Measurements from ENCODE around the gene PTDSS2. TPM values are rescaled to one million over a fixed set of nuclear protein-coding genes. Genes with fewer than 3 reads are reported as not detected.

Gene PTDSS2
- total and polyA plus RNA-seq, 2 of the 13 experiments (the other 11 are each of a cell fraction or from before 2014, with no cell fraction given): 21.7 to 26.4 TPM

GRCh38 chr11:473415-473814 lies 23.3 kb downstream of the PTDSS2 start:
- 95% methylated on average over 9 of the region's 19 CpGs for WGBS (ENCODE audit: low lambda C conversion rate)
- no peak for TF ChIP-seq SP2 (CRISPR knock-in tag; IDR thresholded peaks at IDR 0.05)
- TF ChIP-seq ZFP62 (CRISPR knock-in tag; IDR thresholded peaks at IDR 0.05): no peak
- TF ChIP-seq PBX2 (CRISPR knock-in tag; IDR thresholded peaks at IDR 0.05): no peak
- TF ChIP-seq ATF2 (CRISPR knock-in tag; IDR thresholded peaks at IDR 0.05): no peak
- TF ChIP-seq ATRX (CRISPR knock-in tag; IDR thresholded peaks at IDR 0.05; ENCODE audit: borderline replicate concordance): no peak
- no peak for TF ChIP-seq ZNF34 (CRISPR knock-in tag; IDR thresholded peaks at IDR 0.05; ENCODE audit: borderline replicate concordance)
- TF ChIP-seq TP53 (CRISPR knock-in tag; conservative IDR thresholded peaks at IDR 0.05): no peak
- TF ChIP-seq SIN3A (IDR thresholded peaks at IDR 0.05; ENCODE audit: borderline replicate concordance, low read depth, low read length): no peak
- no peak for TF ChIP-seq ZNF549 (CRISPR knock-in tag; IDR thresholded peaks at IDR 0.05)
- no peak for TF ChIP-seq SMAD9 (CRISPR knock-in tag; IDR thresholded peaks at IDR 0.05)
- TF ChIP-seq PRDM10 (CRISPR knock-in tag; IDR thresholded peaks at IDR 0.05; ENCODE audit: low read depth): no peak
- TF ChIP-seq ZNF574 (CRISPR knock-in tag; IDR thresholded peaks at IDR 0.05): no peak
- no peak for TF ChIP-seq TERF1 (CRISPR knock-in tag; IDR thresholded peaks at IDR 0.05)
- TF ChIP-seq GATAD1 (CRISPR knock-in tag; IDR thresholded peaks at IDR 0.05): no peak
- TF ChIP-seq NFE2 (CRISPR knock-in tag; IDR thresholded peaks at IDR 0.05): no peak
- DNase-seq (ENCODE audit: low spot score) (no peak), ATAC-seq (no peak), FAIRE-seq (no peak)
- Histone ChIP-seq H4K20me1 (ENCODE audit: insufficient read depth, low read length) (no peaks in the 10 kb centered on the region), H3K27ac (ENCODE audit: extremely low read length, insufficient read depth, low read length) (no peak overlapping the region), H3K9ac (ENCODE audit: insufficient read depth, low read depth, low read length) (no peak overlapping the region), H3K4me1 (ENCODE audit: insufficient read depth, low read length) (peaks cover 19% of the 10 kb centered on the region), H3K79me2 (ENCODE audit: insufficient read depth, low read length) (peaks cover 15% of the 10 kb centered on the region), H3K4me2 (ENCODE audit: low read depth, low read length) (no peak overlapping the region), H3K36me3 (replicated peaks in 1 of 2; ENCODE audit: control insufficient read depth in 1 of 2, insufficient read depth in 2 of 2, low read length in 2 of 2) (peaks cover 1 to 8% of the 10 kb centered on the region in 2 experiments; a peak in 2 of 5 replicates), H3K27me3 (ENCODE audit: control insufficient read depth in 1 of 2, insufficient read depth in 2 of 2, low read length in 2 of 2) (no peaks in the 10 kb centered on the region), H3K4me3 (replicated peaks in 1 of 3; ENCODE audit: insufficient read depth in 1 of 3, low read depth in 2 of 3, low read length in 3 of 3) (no peak overlapping the region), H3K9me3 (ENCODE audit: low read length) (no peaks in the 10 kb centered on the region), H2AFZ (ENCODE audit: low read length) (no peak overlapping the region)
- ChIA-PET POLR2A (interaction anchor here (1.3 kb wide), 1 partner anchor 33 kb away, joined by 4 read pairs; no protein-coding TSS in a partner anchor), CTCF (ENCODE audit: low intra/inter-chr PET ratio, low total read pairs) (no interaction called here)
- in situ Hi-C loops (cut with HindIII; ENCODE audit: extremely low pct_ligation_motif_present, low pct_unique_long_range_greater_than_20kb): no loop called here
- intact Hi-C loops (cut with micrococcal nuclease; ENCODE audit: unreplicated experiment): no loop called here
- no TSS peak for BruUV-seq (replicated peaks)
